HEK293 (cell line): ENCODE measurements around the gene BEND6.
A peak's percentile ranks its signal among the peaks of the same experiment; 100 is the strongest.

Source experiments
- CTCF ChIA-PET: fragments of 350-600 bp; formaldehyde crosslinking; extraction: SDS; loops from one replicate; lab custom pipeline; 2021; ENCODE audit warnings: antibody characterized with exemption; lab: Yijun Ruan, JAX
- POLR2A ChIA-PET: fragments of 300-600 bp; formaldehyde crosslinking; extraction: SDS; loops from one replicate; lab custom pipeline; 2020; ENCODE audit warnings: antibody characterized with exemption, inconsistent platforms; lab: Yijun Ruan, JAX
- H3K27ac ChIP-seq: fragments of 200-500 bp; sonication (Bioruptor generic); 2 replicates; pipeline ENCODE4 v1.5.1; 2014; ENCODE audit warnings: low read depth, low read length, control low read depth, inconsistent platforms; ENCODE audit errors: extremely low read depth
- H3K36me3 ChIP-seq, 2 experiments: fragments of 200-500 bp in 1 of 2; sonication (Bioruptor generic) in 1 of 2; 1 replicate in 1 of 2; 2 replicates in 1 of 2; pipeline ENCODE4 v1.5.1; 2014 to 2017; ENCODE audit warnings: inconsistent platforms in 2 of 2, low read length in 2 of 2; ENCODE audit not compliant: control insufficient read depth in 2 of 2, insufficient read depth in 1 of 2
- H3K4me1 ChIP-seq: fragments of 200-500 bp; sonication (Bioruptor generic); 2 replicates; pipeline ENCODE4 v1.5.1; 2014; ENCODE audit warnings: mild to moderate bottlenecking, low read length, inconsistent platforms; ENCODE audit not compliant: control insufficient read depth, insufficient read depth
- H3K4me3 ChIP-seq: 2 replicates; pipeline ENCODE4 v1.5.1; 2011; ENCODE audit warnings: low read depth, mild to moderate bottlenecking, control low read depth, low read length, moderate library complexity
- H3K9me3 ChIP-seq: fragments of 200-500 bp; sonication (Bioruptor generic); 2 replicates; pipeline ENCODE4 v1.5.1; 2014; ENCODE audit warnings: low read depth, low read length, inconsistent platforms; ENCODE audit not compliant: control insufficient read depth, insufficient read depth
- GLIS1 ChIP-seq: fragments of 450-650 bp; formaldehyde crosslinking; IDR thresholded peaks from 2 replicates; pipeline ENCODE4 v1.5.1; 2016; ENCODE audit warnings: missing biosample characterization, missing genetic modification characterization
- YY2 ChIP-seq: fragments of 450-650 bp; formaldehyde crosslinking; IDR thresholded peaks from 2 replicates; pipeline ENCODE4 v1.5.1; 2016; ENCODE audit warnings: missing biosample characterization, missing genetic modification characterization
- ZNF10 ChIP-seq: fragments of 450-650 bp; formaldehyde crosslinking; IDR thresholded peaks from 2 replicates; pipeline ENCODE4 v1.5.1; 2017; ENCODE audit warnings: missing biosample characterization, missing genetic modification characterization
- ZNF664 ChIP-seq: fragments of 450-650 bp; formaldehyde crosslinking; IDR thresholded peaks from 2 replicates; pipeline ENCODE4 v1.5.1; 2016; ENCODE audit warnings: missing biosample characterization, missing genetic modification characterization
- ZNF701 ChIP-seq: fragments of 450-650 bp; formaldehyde crosslinking; IDR thresholded peaks from 2 replicates; pipeline ENCODE4 v1.5.1; 2016; ENCODE audit warnings: missing biosample characterization, missing genetic modification characterization
- ZNF843 ChIP-seq: fragments of 450-650 bp; formaldehyde crosslinking; IDR thresholded peaks from 2 replicates; pipeline ENCODE4 v1.5.1; 2016; ENCODE audit warnings: missing biosample characterization, missing genetic modification characterization
- ZSCAN30 ChIP-seq: fragments of 450-650 bp; IDR thresholded peaks from 2 replicates; pipeline ENCODE4 v1.5.1; 2018; ENCODE audit warnings: missing biosample characterization, mild to moderate bottlenecking, missing genetic modification characterization, moderate library complexity
- TF ChIP-seq, protein P1 (sequence below): sonication (generic); formaldehyde crosslinking; IDR thresholded peaks from 2 replicates; pipeline ENCODE4 v1.8.1; 2022; ENCODE audit warnings: mild to moderate bottlenecking, moderate library complexity, missing genetic modification reagents
- TF ChIP-seq, protein P2 (sequence below): fragments of 450-650 bp; formaldehyde crosslinking; IDR thresholded peaks from 2 replicates; pipeline ENCODE4 v1.5.1; 2017; ENCODE audit warnings: missing biosample characterization, missing genetic modification characterization
- TF ChIP-seq, protein P3 (sequence below): fragments of 450-650 bp; formaldehyde crosslinking; IDR thresholded peaks from 2 replicates; pipeline ENCODE4 v1.5.1; 2016; ENCODE audit warnings: missing biosample characterization, missing genetic modification characterization
- TF ChIP-seq, protein P4 (sequence below): fragments of 450-650 bp; formaldehyde crosslinking; IDR thresholded peaks from 2 replicates; pipeline ENCODE4 v1.5.1; 2016; ENCODE audit warnings: missing biosample characterization, missing genetic modification characterization
- TF ChIP-seq, protein P5 (sequence below): fragments of 450-650 bp; IDR thresholded peaks from 2 replicates; pipeline ENCODE4 v1.5.1; 2018; ENCODE audit warnings: missing biosample characterization, missing genetic modification characterization
- TF ChIP-seq, protein P6 (sequence below): fragments of 450-650 bp; formaldehyde crosslinking; IDR thresholded peaks from 2 replicates; pipeline ENCODE4 v1.5.1; 2016; ENCODE audit warnings: missing biosample characterization, missing genetic modification characterization

BEND6 gene

DNA sequence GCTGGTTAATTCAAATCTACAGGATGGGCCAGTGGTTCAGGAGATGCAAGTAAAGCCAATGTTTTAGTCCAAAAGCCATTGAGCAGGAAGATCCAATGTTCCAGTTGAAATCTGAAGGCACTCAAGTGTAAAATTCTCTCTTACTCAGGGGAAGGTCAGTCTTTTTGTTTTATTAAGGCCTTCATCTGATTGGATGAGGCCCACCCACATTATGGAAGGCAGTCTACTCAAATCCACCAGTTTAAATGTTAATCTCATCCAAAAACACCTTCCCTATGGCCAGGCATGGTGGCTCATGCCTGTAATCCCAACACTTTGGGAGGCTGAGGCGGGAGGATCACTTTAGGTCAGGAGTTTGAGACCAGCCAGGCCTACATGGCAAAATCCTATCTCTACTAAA is 31.3 kb upstream of the BEND6 start:
- no peak overlapping the region for H3K27ac ChIP-seq
- no peak overlapping the region for H3K4me3 ChIP-seq
- H3K36me3 ChIP-seq = no peaks in the 10 kb centered on the region
- CTCF ChIA-PET = interaction anchor here (0.6 kb wide), 1 partner anchor 15 kb away, joined by 3 read pairs; no protein-coding TSS in a partner anchor
- POLR2A ChIA-PET = no interaction called here
- H3K4me1 ChIP-seq = 0 out of 2 replicates have a peak, but pooled peaks cover 8% of the 10 kb centered on the region
- TF ChIP-seq GLIS1 (tag by site-specific recombination) (no peak), ZNF10 (tag by site-specific recombination) (peak; percentile 96), YY2 (no peak)
- TF ChIP-seq, protein P1, sequence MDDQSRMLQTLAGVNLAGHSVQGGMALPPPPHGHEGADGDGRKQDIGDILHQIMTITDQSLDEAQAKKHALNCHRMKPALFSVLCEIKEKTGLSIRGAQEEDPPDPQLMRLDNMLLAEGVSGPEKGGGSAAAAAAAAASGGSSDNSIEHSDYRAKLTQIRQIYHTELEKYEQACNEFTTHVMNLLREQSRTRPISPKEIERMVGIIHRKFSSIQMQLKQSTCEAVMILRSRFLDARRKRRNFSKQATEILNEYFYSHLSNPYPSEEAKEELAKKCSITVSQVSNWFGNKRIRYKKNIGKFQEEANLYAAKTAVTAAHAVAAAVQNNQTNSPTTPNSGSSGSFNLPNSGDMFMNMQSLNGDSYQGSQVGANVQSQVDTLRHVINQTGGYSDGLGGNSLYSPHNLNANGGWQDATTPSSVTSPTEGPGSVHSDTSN (CRISPR knock-in tag) = no peak
- H3K9me3 ChIP-seq = no peaks in the 10 kb centered on the region

DNA sequence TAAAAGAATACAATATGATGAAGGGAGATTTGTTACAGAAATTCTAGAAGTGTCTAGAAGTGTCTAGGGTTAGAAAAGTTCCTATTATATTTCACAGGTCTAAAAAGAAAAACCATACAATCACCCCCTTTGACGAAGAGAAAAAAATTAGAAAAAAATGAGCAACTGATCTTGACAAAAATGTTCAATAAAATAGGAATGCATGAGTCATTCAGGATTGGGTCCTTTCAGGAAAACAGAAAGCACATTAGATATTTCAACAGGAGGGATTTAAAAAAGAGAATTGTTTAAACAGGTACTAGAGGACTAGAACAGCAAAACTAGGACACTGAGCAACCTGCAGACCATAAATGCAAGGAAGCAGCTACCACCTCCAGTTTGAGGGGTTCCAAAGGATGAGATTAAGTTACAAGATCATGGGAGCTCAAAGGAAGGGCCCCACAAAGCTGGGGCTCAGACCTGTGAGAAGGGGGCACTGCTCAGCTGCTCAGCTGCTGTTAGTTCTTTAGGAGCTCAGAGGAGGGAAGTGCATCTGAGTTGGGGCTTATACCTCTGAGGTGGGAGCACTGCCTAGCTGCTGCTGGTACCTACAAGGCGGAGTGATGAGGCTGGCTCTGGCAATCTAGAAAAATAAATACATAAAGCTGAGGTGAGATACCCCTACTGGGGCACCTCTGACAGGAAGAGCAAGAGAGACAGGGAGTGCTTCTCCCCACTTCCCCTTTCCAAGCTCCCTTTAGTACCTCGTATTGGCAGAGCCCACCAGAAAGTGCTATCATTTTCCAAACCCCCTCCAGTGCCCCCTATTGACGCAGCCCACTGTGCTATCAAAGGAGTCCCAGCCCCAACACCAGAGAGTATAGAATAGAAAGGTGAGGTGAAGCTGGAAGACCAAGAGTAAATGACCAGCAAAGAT is 27.1 kb upstream of the BEND6 start:
- H3K9me3 ChIP-seq = no peaks in the 10 kb centered on the region
- ChIA-PET POLR2A (interaction anchor here (0.5 kb wide), 1 partner anchor 650 kb away, joined by 4 read pairs; no protein-coding TSS in a partner anchor), CTCF (interaction anchor here (0.5 to 4.4 kb wide), 5 partner anchors 10 to 126 kb away, joined by 3 to 30 read pairs (median 6); partner anchors contain the start of gene BEND6)
- TF ChIP-seq ZNF664 (tag by site-specific recombination) (peak; percentile 50; the same call in 1 of the 2 replicates), ZNF843 (no peak), GLIS1 (tag by site-specific recombination) (no peak), ZNF701 (tag by site-specific recombination) (no peak), ZSCAN30 (no peak)
- TF ChIP-seq, protein P2, sequence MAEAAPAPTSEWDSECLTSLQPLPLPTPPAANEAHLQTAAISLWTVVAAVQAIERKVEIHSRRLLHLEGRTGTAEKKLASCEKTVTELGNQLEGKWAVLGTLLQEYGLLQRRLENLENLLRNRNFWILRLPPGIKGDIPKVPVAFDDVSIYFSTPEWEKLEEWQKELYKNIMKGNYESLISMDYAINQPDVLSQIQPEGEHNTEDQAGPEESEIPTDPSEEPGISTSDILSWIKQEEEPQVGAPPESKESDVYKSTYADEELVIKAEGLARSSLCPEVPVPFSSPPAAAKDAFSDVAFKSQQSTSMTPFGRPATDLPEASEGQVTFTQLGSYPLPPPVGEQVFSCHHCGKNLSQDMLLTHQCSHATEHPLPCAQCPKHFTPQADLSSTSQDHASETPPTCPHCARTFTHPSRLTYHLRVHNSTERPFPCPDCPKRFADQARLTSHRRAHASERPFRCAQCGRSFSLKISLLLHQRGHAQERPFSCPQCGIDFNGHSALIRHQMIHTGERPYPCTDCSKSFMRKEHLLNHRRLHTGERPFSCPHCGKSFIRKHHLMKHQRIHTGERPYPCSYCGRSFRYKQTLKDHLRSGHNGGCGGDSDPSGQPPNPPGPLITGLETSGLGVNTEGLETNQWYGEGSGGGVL (tag by site-specific recombination) = no peak
- TF ChIP-seq, protein P3, sequence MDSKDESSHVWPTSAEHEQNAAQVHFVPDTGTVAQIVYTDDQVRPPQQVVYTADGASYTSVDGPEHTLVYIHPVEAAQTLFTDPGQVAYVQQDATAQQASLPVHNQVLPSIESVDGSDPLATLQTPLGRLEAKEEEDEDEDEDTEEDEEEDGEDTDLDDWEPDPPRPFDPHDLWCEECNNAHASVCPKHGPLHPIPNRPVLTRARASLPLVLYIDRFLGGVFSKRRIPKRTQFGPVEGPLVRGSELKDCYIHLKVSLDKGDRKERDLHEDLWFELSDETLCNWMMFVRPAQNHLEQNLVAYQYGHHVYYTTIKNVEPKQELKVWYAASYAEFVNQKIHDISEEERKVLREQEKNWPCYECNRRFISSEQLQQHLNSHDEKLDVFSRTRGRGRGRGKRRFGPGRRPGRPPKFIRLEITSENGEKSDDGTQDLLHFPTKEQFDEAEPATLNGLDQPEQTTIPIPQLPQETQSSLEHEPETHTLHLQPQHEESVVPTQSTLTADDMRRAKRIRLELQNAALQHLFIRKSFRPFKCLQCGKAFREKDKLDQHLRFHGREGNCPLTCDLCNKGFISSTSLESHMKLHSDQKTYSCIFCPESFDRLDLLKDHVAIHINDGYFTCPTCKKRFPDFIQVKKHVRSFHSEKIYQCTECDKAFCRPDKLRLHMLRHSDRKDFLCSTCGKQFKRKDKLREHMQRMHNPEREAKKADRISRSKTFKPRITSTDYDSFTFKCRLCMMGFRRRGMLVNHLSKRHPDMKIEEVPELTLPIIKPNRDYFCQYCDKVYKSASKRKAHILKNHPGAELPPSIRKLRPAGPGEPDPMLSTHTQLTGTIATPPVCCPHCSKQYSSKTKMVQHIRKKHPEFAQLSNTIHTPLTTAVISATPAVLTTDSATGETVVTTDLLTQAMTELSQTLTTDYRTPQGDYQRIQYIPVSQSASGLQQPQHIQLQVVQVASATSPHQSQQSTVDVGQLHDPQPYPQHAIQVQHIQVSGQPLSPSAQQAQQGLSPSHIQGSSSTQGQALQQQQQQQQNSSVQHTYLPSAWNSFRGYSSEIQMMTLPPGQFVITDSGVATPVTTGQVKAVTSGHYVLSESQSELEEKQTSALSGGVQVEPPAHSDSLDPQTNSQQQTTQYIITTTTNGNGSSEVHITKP (tag by site-specific recombination) = peak; percentile 76
- TF ChIP-seq, protein P4, sequence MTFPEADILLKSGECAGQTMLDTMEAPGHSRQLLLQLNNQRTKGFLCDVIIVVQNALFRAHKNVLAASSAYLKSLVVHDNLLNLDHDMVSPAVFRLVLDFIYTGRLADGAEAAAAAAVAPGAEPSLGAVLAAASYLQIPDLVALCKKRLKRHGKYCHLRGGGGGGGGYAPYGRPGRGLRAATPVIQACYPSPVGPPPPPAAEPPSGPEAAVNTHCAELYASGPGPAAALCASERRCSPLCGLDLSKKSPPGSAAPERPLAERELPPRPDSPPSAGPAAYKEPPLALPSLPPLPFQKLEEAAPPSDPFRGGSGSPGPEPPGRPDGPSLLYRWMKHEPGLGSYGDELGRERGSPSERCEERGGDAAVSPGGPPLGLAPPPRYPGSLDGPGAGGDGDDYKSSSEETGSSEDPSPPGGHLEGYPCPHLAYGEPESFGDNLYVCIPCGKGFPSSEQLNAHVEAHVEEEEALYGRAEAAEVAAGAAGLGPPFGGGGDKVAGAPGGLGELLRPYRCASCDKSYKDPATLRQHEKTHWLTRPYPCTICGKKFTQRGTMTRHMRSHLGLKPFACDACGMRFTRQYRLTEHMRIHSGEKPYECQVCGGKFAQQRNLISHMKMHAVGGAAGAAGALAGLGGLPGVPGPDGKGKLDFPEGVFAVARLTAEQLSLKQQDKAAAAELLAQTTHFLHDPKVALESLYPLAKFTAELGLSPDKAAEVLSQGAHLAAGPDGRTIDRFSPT = no peak
- TF ChIP-seq, protein P5, sequence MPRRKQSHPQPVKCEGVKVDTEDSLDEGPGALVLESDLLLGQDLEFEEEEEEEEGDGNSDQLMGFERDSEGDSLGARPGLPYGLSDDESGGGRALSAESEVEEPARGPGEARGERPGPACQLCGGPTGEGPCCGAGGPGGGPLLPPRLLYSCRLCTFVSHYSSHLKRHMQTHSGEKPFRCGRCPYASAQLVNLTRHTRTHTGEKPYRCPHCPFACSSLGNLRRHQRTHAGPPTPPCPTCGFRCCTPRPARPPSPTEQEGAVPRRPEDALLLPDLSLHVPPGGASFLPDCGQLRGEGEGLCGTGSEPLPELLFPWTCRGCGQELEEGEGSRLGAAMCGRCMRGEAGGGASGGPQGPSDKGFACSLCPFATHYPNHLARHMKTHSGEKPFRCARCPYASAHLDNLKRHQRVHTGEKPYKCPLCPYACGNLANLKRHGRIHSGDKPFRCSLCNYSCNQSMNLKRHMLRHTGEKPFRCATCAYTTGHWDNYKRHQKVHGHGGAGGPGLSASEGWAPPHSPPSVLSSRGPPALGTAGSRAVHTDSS = no peak
- TF ChIP-seq, protein P6, sequence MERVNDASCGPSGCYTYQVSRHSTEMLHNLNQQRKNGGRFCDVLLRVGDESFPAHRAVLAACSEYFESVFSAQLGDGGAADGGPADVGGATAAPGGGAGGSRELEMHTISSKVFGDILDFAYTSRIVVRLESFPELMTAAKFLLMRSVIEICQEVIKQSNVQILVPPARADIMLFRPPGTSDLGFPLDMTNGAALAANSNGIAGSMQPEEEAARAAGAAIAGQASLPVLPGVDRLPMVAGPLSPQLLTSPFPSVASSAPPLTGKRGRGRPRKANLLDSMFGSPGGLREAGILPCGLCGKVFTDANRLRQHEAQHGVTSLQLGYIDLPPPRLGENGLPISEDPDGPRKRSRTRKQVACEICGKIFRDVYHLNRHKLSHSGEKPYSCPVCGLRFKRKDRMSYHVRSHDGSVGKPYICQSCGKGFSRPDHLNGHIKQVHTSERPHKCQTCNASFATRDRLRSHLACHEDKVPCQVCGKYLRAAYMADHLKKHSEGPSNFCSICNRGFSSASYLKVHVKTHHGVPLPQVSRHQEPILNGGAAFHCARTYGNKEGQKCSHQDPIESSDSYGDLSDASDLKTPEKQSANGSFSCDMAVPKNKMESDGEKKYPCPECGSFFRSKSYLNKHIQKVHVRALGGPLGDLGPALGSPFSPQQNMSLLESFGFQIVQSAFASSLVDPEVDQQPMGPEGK (tag by site-specific recombination) = no peak
- no peak overlapping the region for H3K4me3 ChIP-seq
- 0 out of 2 replicates have a peak, but pooled peaks cover 3% of the 10 kb centered on the region for H3K4me1 ChIP-seq
- no peaks in the 10 kb centered on the region for H3K36me3 ChIP-seq
- no peak overlapping the region for H3K27ac ChIP-seq
